Stimulated activated CD8-positive, alpha-beta memory T cell treated with anti-CD3 and anti-CD28 coated beads, Interleukin-7, amount 100 ng/mL, for 1 hour (primary cell): ENCODE data around the gene DDX51.
"Not testable (repeated sequence)": the region's sequence is repeated elsewhere in the genome, so short reads cannot be mapped to it uniquely, and the experiment has no call there.

Experiments
- DNase-seq, 2 donors: peaks; one replicate each; pipeline ENCODE4 v3.0.0-alpha.2; 2020; ENCODE audit warnings: low read depth in 2 of 2

DDX51 gene

DNA sequence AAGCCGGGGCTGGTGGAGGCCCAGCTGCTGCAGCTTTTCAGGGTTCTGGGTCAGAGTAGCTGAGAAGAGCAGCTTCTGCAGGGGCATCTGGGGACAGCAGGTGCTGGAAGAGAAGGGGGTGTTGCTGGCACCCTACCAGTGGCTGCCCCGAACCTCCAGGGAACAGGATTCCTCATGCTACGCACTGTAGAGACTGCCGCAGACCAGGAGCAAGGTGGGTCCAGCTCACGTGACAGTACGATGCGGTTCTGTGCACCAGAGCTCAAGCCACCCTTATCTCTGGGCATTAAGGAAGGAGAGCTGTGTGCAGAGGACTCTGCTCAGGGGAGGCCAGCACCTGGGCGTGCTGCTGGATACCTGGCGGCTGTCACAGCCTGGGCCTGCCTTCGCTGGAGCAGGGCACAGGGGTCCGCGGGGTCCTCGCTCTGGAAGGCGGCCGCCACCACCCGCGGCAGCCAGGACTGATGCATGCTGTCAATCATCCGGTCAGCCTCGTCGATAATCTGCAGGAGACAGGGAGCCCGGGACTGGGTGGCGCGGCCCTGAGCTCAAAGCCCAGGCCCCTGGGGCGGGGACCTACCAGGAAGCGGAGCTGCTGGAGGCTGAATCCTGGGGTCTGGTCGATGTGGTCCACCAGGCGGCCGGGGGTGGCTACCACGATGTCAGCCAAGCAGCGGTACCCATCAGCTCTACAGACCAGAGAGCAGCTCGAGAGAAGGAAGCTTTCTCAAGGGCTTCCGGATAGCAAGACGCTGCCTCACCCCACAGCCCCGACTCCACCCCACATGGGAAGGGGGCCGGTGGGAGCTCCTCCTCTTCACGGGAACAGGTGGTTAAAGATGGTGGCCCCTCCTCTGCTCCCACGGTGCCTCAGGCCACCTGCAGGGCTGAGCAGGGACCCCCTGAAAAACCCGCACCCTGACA lies 2.9 kb downstream of the DDX51 start:
- no peak for DNase-seq

DNA sequence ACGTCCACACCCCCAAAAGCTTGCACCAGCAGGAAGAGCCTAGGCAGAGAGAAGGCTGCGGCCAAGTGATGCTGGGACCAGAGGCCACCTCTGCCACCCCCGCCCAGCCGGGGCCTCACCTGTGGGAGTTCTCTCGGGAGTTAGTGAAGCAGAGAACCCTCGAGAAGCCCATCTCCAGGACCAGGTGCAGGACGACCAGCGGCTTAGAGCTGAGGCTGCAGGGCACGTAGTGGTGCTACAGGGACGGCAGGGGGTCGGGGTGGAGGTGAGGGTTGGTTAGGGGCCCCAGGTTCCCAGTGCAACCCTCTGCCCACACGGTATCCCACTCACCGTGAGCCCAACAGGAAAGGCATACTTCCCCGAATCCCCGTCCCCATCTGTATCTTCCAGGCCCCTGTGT lies 3.6 kb downstream of the DDX51 start:
- no peak for DNase-seq

DNA sequence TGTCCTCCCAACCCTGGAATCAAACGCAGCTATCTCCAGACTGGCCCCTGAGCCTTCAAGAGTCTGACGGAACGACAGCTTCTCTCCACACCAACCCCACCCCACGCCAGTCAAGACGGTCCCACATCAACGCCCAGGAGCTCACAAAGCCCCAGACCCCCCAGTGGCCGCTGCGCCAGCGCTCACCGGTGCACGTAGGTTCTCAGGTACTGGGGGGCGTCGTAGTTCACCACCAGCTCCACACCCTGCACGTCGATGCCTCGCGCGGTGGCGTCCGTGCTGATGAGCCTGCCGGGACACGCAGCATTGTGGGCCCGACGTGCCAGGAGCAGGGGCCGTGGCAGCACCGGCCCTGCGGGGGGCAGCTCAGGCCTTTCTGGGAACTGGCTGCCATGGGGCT lies 4.2 kb downstream of the DDX51 start:
- DNase-seq = no peak

DNA sequence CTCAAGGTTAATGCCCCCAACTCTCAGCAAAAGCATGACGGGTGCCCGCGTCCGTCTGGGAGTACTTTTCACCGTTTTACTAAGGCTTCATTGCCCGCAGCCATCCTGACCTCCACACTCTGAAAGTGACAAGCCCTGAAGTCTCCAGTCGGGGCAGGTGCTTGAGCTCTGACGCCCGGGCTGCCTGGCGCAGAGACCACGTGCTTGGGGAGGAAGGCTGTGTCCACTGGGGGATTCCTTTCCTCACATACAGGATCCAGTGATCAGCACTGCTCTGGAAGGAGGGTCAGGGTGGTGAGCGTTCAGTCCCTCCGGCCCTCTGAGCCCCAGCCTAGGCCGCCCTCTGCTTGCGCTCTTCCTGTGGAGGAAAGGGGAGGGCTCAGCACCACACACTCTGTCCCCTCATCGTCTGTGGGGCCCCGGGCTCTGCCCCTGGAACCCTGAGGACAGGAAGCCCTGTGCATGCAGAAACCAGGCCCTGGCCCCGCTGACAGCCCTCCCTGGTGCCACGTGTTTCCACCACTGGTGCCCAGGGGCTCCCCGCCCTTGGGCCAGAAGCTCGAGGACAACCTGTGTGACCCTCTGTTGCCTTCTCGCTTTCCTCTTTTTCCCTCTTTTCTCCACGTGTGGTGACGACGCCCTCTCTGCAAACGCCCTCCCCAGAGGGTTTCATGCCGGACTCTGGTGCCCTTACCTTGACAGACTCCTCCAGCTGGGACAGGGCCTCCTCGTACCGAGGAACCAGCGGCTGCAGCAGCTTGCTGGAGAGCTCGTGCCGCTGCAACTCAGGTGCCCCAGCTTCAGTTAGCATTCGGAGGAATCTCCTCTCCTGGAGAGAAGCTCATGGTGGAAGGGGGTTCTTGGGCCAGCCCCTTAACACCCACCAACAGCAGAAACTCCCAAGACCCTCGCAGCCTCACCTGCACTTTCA lies 4.9 kb downstream of the DDX51 start:
- DNase-seq = no peak

DNA sequence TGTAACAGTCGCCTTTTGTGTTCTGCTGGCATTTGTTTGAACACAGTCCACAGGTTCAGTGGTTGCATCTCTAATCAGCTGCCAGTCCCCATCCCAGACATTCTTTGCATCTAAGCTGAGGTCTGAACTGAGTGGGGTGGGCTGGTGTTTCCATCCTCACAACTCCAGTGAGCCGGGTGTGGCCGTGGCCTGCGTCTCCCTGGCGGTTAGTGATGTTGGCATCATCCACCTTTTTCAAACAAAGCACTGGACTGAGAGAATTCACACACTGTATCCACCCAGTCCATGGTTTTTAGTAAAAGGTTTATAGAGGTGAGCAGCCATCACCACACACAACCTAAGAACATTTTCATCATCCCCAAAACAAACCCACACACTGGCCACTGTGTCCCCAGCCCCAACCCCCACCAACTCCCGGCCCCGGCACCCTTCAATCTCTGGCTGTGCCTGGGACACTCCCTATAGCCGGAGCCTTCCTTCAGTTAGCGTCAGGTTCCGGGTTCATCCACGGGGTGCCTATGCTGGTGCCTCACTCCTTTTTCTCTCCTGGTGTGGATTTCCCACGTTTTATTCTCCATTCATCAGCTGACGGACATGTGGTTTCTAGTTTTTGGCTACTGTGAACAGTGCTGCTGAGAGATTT lies 6.5 kb downstream of the DDX51 start:
- no peak for DNase-seq

DNA sequence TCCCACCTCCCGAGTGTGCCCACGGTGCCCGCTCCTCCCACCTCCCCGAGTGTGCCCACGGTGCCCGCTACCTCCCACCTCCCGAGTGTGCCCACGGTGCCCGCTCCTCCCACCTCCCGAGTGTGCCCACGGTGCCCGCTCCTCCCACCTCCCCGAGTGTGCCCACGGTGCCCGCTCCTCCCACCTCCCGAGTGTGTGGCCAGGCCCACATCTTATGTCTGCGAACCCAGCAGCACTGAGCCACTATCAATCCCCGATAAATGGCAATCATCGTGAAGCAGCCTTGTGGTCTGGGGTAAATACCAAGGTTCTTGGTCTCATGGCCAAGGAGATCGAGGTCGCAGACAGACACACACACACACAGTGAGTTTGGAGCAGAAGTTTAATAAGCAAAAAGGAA lies 7.9 kb downstream of the DDX51 start:
- DNase-seq = not testable (repeated sequence)

DNA sequence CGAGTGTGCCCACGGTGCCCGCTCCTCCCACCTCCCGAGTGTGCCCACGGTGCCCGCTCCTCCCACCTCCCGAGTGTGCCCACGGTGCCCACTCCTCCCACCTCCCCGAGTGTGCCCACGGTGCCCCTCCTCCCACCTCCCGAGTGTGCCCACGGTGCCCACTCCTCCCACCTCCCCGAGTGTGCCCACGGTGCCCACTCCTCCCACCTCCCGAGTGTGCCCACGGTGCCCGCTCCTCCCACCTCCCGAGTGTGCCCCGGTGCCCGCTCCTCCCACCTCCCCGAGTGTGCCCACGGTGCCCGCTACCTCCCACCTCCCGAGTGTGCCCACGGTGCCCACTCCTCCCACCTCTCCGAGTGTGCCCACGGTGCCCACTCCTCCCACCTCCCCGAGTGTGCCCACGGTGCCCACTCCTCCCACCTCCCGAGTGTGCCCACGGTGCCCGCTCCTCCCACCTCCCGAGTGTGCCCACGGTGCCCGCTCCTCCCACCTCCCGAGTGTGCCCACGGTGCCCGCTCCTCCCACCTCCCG lies 9.4 kb downstream of the DDX51 start:
- DNase-seq = not testable (repeated sequence)

DNA sequence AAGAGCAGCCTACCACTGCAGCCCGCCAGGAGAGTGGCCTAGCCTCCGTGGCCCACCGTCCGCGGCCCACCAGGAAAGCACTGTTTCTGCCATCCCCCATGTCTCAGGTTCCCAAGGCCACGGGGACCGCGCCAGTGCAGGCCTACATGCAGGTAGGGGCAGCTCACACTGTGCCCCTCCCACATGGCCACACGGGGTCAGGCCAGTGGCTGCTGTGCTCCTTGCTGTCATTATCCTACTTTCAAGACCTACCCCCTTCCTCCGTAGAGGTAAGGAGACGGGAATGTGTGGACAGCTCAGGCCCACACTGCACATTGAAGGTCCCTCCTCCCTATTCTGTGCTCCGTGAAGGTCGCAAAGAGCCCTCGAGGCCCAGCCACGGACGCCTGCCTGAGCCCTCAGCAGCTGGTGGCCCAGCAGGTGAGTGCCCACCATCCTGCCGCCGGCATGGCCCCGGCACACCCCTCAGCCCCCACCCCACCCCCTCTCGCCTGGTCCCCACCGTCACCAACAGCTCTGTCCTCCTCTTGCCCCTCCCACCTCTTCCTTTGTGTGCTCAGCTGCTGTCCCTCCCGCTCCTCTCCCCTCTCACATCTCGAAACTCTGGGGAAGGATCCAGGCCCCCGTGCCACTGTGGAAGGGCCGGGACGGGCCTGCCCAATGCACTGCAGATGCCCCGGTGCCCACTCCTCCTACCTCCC lies 10.0 kb downstream of the DDX51 start:
- DNase-seq = no peak

DNA sequence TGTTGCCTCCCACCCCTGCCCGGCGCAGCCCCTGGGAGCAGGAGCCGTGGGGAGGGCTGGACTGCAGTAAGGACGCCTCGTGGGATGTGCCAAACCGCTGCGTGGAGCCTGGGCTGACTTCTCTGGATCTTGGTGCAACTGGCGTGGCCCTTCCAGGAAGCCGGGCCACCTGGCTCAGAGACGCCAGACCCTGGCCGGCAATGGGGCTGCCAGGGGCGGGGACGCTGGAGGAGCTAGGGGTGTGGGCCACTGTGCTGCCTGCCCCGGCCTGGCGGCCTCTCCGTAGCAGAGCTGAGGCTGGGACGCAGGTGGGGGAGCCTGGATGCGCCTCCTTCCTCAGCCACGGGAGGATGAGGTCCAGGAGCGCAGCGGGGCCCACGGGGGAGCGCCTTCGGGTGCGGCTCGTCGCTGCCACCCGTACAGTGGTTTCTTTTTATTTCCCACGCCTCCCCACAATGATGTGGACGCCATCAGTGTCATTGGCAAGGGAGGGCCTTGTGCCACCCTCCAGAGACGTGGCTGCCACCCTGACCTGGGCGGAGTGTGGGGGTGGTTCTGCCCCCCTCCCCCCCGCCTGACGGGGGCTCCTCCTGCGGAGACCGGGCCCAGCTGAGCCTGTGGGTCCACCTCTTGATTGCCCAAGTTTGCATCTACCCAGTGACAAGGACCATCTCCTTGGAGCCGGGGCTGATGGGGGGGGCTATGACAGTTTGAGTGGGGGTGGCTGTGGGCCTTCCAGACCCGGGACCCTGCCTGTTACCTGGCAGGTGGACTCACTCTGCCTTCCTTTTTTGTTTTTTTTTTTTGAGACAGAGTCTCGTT lies 11.3 kb downstream of the DDX51 start:
- DNase-seq = no peak

DNA sequence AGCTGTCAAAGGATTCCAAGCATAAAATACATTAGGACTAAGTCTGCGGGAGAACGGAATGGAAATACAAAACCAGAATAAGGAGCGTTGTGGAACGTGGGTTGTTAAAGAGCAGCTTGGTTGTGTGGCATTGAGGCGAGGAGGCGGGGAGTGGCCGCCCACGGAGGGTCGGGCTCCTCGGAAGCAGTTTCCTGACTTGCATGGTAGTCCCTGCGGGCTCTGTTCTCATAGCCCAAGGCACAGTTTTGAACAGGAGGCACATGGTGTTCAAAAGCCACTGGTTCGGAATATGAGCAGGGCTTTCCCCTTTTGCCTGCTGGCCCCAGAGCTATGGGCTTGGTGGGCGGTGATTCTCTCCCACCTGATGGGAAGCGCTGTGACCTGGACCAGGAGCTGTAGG lies 12.2 kb downstream of the DDX51 start:
- DNase-seq = no peak

DNA sequence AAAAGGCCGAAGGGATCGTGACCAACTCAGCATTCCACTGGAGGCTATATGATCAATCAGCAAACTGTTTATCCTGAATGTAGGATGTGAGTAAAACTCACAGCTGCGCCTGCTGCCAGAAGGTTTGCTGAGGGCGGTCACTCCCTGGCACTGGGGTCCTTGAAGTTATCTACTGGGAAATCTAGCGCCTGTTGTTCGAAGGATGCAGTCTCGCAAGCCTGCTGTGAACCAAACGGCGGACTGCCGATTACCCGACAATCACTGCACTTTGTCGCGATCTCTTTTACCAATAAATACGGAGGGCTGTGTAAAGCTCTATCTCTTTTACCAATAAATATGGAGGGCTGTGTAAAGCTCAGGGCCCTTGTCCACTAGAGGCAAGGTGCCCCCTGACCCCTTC lies 12.9 kb downstream of the DDX51 start:
- DNase-seq = no peak

DNA sequence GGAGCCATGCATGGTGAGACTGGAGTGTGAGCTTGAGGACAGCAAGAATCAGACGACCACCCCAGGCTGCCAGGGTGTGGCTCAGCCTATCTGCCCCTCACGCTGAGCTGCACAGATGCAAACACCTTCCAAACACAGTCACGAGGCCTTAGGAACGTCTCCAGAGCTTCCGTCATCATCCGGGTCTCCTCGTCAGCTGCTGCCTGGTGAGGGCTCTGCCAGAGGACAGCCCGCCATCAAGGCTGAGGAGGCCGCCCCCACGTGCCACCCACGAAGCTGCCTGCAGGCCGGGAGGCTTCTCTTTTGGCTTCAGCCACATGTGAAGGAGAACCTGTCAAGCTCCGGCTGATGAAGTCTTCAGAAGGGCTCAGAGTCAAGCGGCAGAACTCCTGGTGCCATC lies 13.4 kb downstream of the DDX51 start:
- DNase-seq = no peak

DNA sequence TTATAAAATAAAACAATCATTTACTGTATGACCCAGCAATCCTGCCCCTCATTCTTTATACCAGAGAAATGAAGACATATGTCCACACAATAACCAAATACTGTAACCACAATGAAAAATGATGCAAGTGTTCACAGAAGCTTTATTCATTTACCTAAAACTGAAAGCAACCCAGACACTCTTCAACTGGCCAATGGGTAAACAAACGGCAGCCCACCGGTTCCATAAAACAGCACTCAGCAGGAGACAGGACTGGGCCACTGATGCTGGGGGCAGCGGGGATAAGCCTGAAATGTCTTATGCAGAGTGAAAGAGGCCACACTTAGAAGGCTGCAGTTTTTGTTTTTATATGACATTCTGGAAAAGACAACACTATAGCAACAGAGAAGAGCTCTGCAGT lies 15.1 kb downstream of the DDX51 start:
- no peak for DNase-seq

DNA sequence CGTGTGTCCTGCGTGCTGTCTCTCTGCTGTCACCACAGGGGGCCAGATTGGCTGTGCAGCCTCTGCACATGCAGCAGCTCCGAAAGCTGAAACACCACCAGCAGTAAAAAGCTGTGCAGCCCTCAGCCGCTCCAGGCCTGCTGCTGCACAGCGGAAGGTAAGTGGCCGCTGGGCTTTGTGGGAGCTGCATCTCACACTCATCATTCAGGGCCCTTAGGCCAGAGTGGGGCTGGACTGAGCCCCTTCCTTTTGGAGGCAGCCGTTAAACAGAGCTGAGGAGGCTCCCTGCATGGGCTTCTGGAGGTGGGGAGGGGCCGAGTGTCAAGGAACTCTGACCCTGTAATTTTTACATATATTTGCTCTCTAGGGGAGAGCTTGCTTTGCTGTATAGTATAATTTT lies 17.1 kb downstream of the DDX51 start:
- no peak for DNase-seq

DNA sequence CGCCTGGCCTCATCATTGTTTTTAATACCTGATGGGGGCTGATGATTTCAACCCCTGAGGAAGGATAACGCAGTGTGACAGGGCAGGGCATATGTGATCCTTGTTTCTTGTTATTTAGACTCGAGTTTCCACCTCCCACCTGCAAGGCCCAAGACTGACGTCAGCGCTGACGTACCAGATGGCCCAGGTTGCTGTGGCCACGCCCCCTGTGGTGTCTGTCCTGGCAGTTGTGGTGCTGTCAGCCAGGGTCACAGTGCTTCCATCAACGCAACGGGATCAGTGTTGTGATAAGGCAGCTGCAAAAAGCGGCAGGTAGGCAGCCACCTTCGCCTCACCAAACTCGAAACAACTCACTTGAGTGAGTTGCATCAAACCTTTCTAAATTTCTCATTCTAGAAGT lies 18.4 kb downstream of the DDX51 start:
- DNase-seq = no peak

DNA sequence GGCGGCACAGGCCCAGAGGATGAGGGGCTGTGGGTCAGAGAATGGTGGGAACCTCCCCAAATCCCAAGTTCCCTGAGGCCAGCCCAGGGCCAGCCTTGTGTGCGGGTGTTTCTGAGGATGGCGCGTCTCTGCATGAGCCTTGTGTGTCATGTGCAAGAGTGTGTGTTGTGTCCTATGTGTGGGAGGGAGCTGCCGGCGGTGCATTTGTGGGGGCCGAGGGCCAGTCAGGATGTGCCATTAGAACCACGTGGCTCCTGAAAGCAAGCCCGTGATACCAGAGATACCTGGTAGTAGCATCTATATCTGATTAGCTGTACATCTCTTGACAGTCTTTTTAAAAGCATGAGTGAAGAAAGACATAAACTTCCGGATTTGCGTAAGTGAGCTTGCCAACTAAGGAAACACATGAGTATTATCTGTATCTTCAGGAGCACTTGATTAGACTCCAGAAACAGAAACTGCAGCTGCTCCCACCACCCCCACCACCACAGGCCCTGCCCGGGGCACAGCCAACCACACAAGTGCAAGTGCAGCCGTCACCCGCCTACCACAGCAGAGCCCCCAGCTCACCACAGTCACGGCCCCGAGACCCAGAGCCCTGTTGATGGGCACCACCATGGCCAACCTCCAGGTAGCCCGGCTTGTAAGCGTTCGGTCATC lies 19.2 kb downstream of the DDX51 start:
- DNase-seq = no peak

DNA sequence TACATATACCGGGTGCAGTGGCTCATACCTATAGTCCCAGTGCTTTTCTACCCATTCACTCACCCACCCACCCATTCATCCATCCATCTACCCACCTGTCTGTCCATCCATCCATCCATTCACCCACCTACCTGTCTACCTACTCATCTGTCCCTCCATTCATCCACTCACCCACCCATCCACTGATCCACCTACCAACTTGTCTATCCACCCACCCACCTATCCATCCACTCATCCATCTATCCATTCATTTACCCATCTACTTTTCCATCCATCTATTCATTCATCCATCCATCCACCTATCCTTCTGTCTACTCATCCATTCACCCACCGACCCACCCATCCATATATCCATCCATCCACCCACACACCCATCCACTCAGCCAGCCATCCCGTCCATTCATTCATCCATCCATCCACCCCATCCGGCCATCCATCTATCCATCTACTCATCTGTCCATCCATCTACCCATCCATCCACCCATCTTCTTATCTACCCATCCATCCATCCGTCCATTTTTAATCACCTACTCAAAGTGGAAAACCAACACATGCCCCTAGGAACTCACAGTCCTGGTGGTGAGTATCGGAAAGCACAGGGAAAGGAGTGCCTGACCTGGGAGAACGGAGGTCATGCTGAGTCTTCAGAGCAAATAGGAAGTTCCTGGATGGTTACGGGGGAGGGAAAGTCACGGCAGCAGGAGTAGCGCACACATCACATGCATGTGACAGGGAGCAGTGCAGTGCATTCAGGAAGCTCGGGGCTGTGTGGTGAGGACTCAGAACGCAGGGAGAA lies 20.0 kb downstream of the DDX51 start:
- DNase-seq = no peak

DNA sequence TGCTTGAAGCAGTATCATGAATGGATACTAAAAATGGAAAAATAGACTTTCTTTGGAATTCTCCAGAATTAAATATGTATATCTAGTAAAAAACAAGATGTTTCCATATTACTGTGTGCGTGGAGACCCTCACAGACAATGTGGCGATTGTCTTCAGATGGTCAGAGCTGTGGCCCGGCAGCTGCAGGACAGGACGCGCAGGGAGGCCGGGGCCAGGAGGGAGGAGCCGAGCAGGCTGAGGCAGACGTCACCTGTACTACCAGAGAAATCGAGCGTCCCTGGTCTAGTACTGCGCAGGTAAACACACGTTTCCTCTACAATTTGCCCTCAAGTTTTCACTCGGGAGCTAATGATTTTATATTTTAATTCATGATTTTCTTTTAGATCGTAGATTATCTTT lies 22.8 kb downstream of the DDX51 start:
- DNase-seq = no peak

DNA sequence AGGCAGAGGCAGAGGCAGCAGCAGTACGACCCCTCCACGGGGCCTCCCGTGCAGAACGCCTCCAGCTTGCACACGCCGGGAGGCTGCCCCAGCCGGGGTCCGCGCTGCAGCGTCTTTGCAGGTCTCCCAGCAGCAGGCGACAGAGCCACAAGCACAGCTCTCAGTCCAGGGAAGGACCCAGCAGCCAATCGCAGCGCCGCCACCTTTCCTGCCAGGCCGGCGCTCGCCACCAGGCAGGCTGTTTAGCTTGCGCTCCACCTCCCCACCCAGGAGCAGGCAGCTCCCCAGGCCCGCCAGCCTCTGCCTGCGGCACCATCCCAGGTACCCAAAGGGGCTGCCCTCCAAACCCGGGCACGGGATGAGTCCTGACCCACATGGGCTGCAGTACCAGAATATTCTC lies 25.2 kb downstream of the DDX51 start:
- no peak for DNase-seq
